Cardiac muscle cell (in vitro differentiated cells and primary cell): ENCODE measurements around the gene PGLYRP3. TPM values are rescaled to one million over a fixed set of nuclear protein-coding genes. Genes with fewer than 3 reads are reported as not detected.
A peak's percentile ranks its signal among the peaks of the same experiment; 100 is the strongest.

Experiments used
- DNase-seq, 2 donors: peaks; one replicate each; pipeline versions ENCODE4 v3.0.0 to v3.0.0-alpha.2; 2010 to 2017; ENCODE audit warnings: low read depth in 1 of 2, low spot score in 1 of 2
- H3K27ac ChIP-seq: fragments of 200-600 bp; sonication (generic); 2 replicates; pipeline ENCODE4 v1.5.1; 2016
- H3K27me3 ChIP-seq: fragments of 200-600 bp; sonication (generic); 2 replicates; pipeline ENCODE4 v1.6.0; 2016; ENCODE audit warnings: control low read depth
- H3K36me3 ChIP-seq: fragments of 200-600 bp; sonication (generic); 2 replicates; pipeline ENCODE4 v1.5.1; 2016; ENCODE audit warnings: control low read depth
- H3K4me1 ChIP-seq: fragments of 200-600 bp; sonication (generic); 2 replicates; pipeline ENCODE4 v1.8.1; 2017; ENCODE audit warnings: low read depth, mild to moderate bottlenecking, mixed run types
- H3K4me3 ChIP-seq: fragments of 200-600 bp; sonication (generic); 2 replicates; pipeline ENCODE4 v1.5.1; 2016; ENCODE audit warnings: mild to moderate bottlenecking
- H3K9me3 ChIP-seq: fragments of 200-600 bp; sonication (generic); 2 replicates; pipeline ENCODE4 v1.5.1; 2017; ENCODE audit warnings: low read depth, mild to moderate bottlenecking, control low read depth
- CTCF ChIP-seq: IDR thresholded peaks from 2 replicates; pipeline ENCODE4 v1.5.1; 2012; ENCODE audit warnings: low read depth, mild to moderate bottlenecking, low read length
- polyA plus RNA-seq: library from polyadenylated mRNA; unstranded; fragments of >200 nt; fragmentation: Nextera tagmentation; extraction: Ambion mirVana; gene quantifications from 2 replicates; pipeline ENCODE4 v1.2.1, GENCODE V29; 2016
- total RNA-seq: library from RNA; depleted of rRNA; stranded (reverse); fragments of >200 nt; gene quantifications from 2 replicates; pipeline ENCODE4 v1.2.3, GENCODE V29; 2016

Gene PGLYRP3
- total and polyA plus RNA-seq, 2 experiments from 2014 or later, result not detected

- Histone ChIP-seq H3K9me3 (no peaks in the 10 kb centered on the region), H3K4me3 (peak overlapping the region; percentile 34), H3K36me3 (no peaks in the 10 kb centered on the region), H3K27me3 (peaks cover 59% of the 10 kb centered on the region), H3K4me1 (no peaks in the 10 kb centered on the region), H3K27ac (no peak overlapping the region)
- peak; percentile 35 to 70 for DNase-seq
- TF ChIP-seq CTCF, result no peak
These were observed 51.3 kb downstream of the PGLYRP3 start for GRCh38 chr1:153261281-153262069.

DNA sequence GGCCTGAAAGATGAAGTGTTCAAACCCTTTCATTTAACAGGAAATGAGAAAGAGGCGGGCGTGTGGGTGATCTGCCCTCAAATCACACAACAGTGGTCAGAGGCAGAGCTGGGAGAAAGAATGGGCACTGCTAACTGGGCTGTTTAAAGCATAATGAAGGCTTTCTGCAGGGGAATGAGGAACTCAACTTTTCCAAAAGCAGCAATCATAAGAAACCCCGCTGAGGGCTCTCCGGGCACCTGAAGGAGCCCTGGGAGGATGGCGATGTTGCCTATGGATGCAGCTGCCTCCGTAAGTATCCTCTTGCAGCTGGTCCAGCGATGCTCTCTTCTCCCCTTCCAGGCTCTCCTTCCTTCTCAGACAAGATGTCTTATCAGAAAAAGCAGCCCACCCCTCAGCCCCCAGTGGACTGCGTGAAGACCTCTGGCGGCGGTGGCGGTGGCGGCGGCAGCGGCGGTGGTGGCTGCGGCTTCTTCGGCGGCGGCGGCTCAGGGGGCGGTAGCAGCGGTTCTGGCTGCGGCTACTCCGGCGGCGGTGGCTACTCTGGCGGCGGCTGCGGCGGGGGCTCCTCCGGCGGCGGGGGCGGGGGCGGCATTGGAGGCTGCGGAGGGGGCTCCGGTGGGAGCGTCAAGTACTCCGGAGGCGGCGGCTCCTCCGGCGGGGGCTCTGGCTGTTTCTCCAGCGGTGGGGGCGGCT, 52.0 kb downstream of the PGLYRP3 start:
- no peak for TF ChIP-seq CTCF
- DNase-seq, result peak; percentile 4 to 39
- peaks cover 59% of the 10 kb centered on the region for H3K27me3 ChIP-seq
- H3K27ac ChIP-seq, result no peak overlapping the region
- peak overlapping the region; percentile 34 for H3K4me3 ChIP-seq
- no peaks in the 10 kb centered on the region for H3K4me1 ChIP-seq
- no peaks in the 10 kb centered on the region for H3K9me3 ChIP-seq
- no peaks in the 10 kb centered on the region for H3K36me3 ChIP-seq

GRCh38 chr1:153259387-153259786, 53.4 kb downstream of the PGLYRP3 start, which contains the start of gene LORICRIN:
Gene LORICRIN (plus strand): TSS chr1:153259687. CDS start chr1:153260950, 1,263 bp downstream.
- no peak for DNase-seq

DNA sequence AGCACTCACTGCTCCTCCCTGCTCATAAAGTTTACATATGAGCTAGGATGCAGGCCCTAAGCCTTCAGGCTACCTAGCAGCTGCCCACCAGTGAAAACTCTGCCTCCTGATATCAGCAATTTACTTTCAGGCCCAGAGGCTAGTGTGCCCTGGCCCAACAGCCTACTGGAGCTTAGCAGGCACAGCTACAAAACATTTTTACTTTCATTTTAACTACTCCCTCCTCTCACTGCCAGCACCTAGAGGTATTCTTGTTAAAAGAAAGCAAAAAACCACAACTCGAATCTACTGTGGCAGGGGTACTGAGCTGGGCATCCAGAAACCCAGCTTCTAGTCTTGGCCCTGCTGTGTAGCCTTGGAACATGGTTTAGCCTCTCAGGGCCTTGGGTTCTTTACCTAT, 59.1 kb downstream of the PGLYRP3 start:
- Histone ChIP-seq H3K27ac (no peak overlapping the region), H3K4me1 (no peaks in the 10 kb centered on the region), H3K27me3 (peaks cover 2% of the 10 kb centered on the region), H3K4me3 (no peak overlapping the region), H3K9me3 (no peaks in the 10 kb centered on the region), H3K36me3 (no peaks in the 10 kb centered on the region)
- no peak for DNase-seq
- no peak for TF ChIP-seq CTCF

More at GRCh38 chr1:153259387-153259786, 53.4 kb downstream of the PGLYRP3 start, which contains the start of gene LORICRIN:
- H3K27ac ChIP-seq, result no peak within 1 kb of the TSS
- no peak for TF ChIP-seq CTCF
- no peaks in the 10 kb centered on the region for H3K9me3 ChIP-seq
- H3K4me1 ChIP-seq, result no peaks in the 10 kb centered on the region
- no peaks in the 10 kb centered on the region for H3K36me3 ChIP-seq
- H3K4me3 ChIP-seq, result no peak within 1 kb of the TSS
- H3K27me3 ChIP-seq, result peaks cover 57% of the 10 kb centered on the region

DNA sequence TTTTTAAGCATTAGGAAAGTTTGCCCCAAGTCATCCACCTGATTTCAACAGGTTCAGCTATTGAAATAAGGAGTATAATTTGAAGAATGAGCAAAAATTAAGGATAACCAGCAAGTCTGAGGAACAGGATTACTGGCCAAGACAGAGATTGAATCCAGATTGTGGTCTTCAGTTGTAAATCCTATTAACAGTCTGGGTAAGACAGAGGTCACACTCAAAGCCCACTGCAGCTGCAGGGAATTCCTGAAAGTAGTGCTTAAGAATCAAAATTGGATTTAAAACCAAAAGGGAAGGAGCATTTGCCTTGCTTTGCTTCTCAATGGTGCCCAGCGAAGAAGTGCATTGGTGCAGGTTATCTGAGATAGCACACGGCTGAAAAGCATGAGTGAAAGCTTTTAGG, 59.7 kb downstream of the PGLYRP3 start:
- Histone ChIP-seq H3K36me3 (no peaks in the 10 kb centered on the region), H3K9me3 (no peaks in the 10 kb centered on the region), H3K27me3 (no peaks in the 10 kb centered on the region), H3K27ac (no peak overlapping the region), H3K4me3 (no peak overlapping the region), H3K4me1 (no peaks in the 10 kb centered on the region)
- TF ChIP-seq CTCF, result no peak
- DNase-seq, result no peak
